Activated CD8-positive, alpha-beta T cell treated with anti-CD3 and anti-CD28 coated beads for 36 hours (primary cell): ENCODE results near the gene RNF150. TPM values are rescaled to one million over a fixed set of nuclear protein-coding genes. Genes with fewer than 3 reads are reported as not detected.

ENCODE experiments used
- ATAC-seq: fragments of 200-7000 bp; cut with Tn5 transposase; one replicate; pipeline ENCODE4 v1.10.0; 2021; ENCODE audit warnings: mild to moderate bottlenecking, moderate library complexity
- CTCF ChIA-PET: fragments of 350-600 bp; sonication (Branson Sonifier 250); formaldehyde crosslinking; loops from one replicate; lab custom pipeline; 2021; ENCODE audit warnings: antibody characterized with exemption; lab: Charles Lee
- POLR2A ChIA-PET: fragments of 350-600 bp; sonication (Branson Sonifier 250); formaldehyde crosslinking; loops from one replicate; lab custom pipeline; 2021; ENCODE audit warnings: antibody characterized with exemption; lab: Charles Lee
- DNase-seq: peaks from one replicate; pipeline ENCODE4 v3.0.0-alpha.2; 2020
- H3K27ac Mint-ChIP-seq: one replicate; pipeline ENCODE4 v1.8.0; 2021; ENCODE audit warnings: mild to moderate bottlenecking, mixed read lengths
- H3K27me3 Mint-ChIP-seq: one replicate; pipeline ENCODE4 v1.8.0; 2021; ENCODE audit warnings: mixed read lengths
- H3K36me3 Mint-ChIP-seq: one replicate; pipeline ENCODE4 v1.8.0; 2021; ENCODE audit warnings: low read depth, mixed read lengths
- H3K4me1 Mint-ChIP-seq: one replicate; pipeline ENCODE4 v1.8.0; 2021; ENCODE audit warnings: low read depth, mixed read lengths
- H3K4me3 Mint-ChIP-seq: one replicate; pipeline ENCODE4 v1.8.0; 2021; ENCODE audit warnings: mild to moderate bottlenecking, moderate library complexity, mixed read lengths
- H3K9me3 Mint-ChIP-seq: one replicate; pipeline ENCODE4 v1.8.0; 2021; ENCODE audit warnings: mixed read lengths
- intact Hi-C: fragments of 100-400 bp; cut with micrococcal nuclease; formaldehyde crosslinking; loops from one replicate; pipeline ENCODE4 v1.10.0; 2022
- total RNA-seq, 2 experiments: library from RNA; stranded (reverse); gene quantifications; one replicate each; pipeline ENCODE4 v1.2.3, GENCODE V29; 2021
- TF ChIP-seq, protein P1 (sequence below): fragments of 200-600 bp; IDR thresholded peaks from one replicate; pipeline ENCODE4 v1.8.0; 2022; ENCODE audit warnings: antibody characterized with exemption, mild to moderate bottlenecking

Gene RNF150
- total RNA-seq, 2 experiments from 2014 or later: 0.09 to 0.43 TPM

DNA sequence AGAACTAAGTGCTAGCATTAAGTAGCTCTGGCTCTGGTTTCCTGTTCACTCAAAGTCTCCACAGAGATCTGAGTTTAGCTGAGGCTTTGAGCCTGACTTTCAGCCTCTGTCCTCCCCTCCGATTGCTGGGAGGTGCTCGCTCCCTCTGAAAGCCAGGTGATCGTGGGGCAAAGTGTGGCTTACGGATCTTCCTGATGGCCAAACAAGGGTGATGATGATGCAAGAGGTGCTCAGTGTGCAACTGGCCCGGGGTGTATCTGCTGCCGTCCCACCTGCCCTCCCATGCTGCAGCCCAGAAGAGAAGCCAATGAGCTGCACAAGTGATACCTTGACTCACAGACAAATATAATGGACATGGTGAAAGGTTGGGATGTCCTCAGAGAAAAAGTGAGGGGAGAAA, 207.9 kb downstream of the RNF150 start:
- Mint-ChIP-seq H3K9me3 (no peaks in the 10 kb centered on the region), H3K4me3 (no peak overlapping the region), H3K27me3 (peaks cover 1% of the 10 kb centered on the region), H3K27ac (no peak overlapping the region), H3K36me3 (no peaks in the 10 kb centered on the region), H3K4me1 (no peaks in the 10 kb centered on the region)
- CTCF ChIA-PET: no interaction called here
- intact Hi-C loops: no loop called here
- ATAC-seq (no peak), DNase-seq (no peak)
- POLR2A ChIA-PET: no interaction called here
- TF ChIP-seq, protein P1, sequence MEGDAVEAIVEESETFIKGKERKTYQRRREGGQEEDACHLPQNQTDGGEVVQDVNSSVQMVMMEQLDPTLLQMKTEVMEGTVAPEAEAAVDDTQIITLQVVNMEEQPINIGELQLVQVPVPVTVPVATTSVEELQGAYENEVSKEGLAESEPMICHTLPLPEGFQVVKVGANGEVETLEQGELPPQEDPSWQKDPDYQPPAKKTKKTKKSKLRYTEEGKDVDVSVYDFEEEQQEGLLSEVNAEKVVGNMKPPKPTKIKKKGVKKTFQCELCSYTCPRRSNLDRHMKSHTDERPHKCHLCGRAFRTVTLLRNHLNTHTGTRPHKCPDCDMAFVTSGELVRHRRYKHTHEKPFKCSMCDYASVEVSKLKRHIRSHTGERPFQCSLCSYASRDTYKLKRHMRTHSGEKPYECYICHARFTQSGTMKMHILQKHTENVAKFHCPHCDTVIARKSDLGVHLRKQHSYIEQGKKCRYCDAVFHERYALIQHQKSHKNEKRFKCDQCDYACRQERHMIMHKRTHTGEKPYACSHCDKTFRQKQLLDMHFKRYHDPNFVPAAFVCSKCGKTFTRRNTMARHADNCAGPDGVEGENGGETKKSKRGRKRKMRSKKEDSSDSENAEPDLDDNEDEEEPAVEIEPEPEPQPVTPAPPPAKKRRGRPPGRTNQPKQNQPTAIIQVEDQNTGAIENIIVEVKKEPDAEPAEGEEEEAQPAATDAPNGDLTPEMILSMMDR: no peak

DNA sequence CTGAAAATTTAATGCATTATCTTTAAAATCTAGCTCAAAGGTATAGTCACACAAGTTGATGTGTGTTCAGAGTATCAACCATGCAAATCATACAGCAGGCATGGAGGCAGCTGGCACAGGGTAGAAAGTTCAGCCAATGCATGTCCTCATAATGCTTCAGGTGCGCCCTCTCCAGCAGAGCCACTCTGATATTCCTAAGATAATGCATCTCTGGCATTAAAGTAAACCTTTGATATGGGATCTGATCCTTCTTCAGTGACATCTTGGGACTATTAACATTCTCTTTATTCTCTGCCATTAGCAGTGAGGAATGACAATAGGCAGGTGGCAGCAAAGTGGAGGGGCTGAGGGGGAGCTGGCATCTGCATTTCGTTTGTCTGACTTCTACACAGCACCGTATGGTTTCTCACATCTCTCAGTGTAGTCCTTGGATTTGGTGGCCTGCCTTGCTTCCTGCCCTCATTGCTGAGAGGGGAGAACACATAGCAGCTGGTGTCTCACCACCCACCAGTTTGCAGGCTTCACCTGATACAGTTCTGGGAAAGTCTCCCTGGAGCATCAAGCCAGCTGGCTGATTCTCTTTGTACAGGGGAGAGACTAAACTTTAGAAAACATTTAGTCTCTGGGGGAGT, 208.4 kb downstream of the RNF150 start:
- ATAC-seq (no peak), DNase-seq (no peak)
- Mint-ChIP-seq H3K27ac (no peak overlapping the region), H3K27me3 (no peaks in the 10 kb centered on the region), H3K9me3 (no peaks in the 10 kb centered on the region), H3K36me3 (no peaks in the 10 kb centered on the region), H3K4me3 (no peak overlapping the region), H3K4me1 (no peaks in the 10 kb centered on the region)
- intact Hi-C loops: no loop called here
- POLR2A ChIA-PET: no interaction called here
- TF ChIP-seq, protein P1: no peak
- CTCF ChIA-PET: no interaction called here

DNA sequence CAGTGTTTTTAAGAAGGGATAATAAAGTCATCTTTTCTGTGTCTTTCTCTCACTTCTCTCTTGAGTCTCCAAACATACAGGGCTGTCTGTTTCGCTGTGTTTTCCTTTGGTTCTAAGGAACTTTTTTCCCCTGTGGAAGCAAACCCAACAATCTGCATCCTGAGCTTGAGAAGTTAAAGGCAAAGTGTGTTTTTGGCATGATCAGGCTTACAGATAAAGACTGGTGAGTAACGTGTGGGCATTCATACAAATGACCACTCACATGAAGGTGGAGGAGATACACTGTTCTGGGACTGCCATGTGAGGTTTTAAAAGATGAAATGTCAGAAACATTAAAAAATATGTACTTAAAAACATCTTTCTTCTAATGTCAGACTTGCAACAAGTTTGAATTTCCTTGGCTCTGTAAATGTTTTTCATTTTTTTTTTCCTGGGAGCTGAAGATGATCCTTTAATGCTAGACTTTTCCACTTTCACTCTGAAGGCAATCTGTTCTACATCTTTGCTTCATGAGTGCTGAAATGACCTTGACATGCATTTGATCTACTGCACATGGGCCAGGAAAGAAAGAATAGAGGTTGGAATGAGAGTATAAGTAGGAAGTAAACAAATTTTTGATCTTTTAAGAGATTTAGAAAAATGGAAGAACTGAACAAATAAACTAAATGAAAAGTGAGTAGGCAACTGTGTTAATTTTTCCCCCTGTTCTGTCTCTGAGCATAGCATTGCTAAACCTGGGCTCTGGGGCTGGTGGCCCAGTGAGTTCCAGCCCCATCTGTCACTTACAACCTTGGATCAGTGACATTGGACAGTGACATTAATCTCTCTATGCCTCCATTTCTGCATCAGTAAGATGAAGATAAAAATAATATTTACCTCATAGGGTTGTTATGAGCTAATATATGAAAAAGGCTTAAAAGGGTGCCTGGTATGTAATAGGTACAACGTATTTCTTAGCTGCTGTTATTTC, 226.0 kb downstream of the RNF150 start:
- no peaks in the 10 kb centered on the region for H3K4me1 Mint-ChIP-seq
- H3K27me3 Mint-ChIP-seq: no peaks in the 10 kb centered on the region
- intact Hi-C loops: no loop called here
- TF ChIP-seq, protein P1: no peak
- no peaks in the 10 kb centered on the region for H3K36me3 Mint-ChIP-seq
- ChIA-PET CTCF (no interaction called here), POLR2A (no interaction called here)
- H3K9me3 Mint-ChIP-seq: no peaks in the 10 kb centered on the region
- no peak overlapping the region for H3K27ac Mint-ChIP-seq
- ATAC-seq: no peak
- H3K4me3 Mint-ChIP-seq: no peak overlapping the region
- DNase-seq: no peak

DNA sequence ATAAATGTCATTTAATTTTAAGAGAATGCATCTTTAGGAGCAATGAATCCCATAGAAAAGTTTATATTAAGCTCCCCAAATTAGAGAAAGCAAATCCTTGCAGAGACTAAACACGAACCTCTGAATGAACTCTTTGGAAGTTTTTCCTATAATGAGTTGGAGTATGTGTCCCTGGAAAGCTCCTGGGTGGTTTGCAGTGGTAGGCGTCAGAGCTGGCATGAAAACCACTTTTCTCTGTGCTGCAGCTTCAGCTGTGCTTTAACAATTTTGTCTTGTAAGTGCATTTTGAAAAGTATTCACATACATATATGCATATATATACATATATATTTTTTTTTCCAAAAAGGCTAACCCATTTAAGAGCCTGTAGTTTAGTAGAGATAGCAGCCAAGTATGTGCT, 228.4 kb downstream of the RNF150 start:
- DNase-seq: no peak
- no peaks in the 10 kb centered on the region for H3K27me3 Mint-ChIP-seq
- ChIA-PET POLR2A (no interaction called here), CTCF (no interaction called here)
- TF ChIP-seq, protein P1: no peak
- no peak overlapping the region for H3K4me3 Mint-ChIP-seq
- H3K27ac Mint-ChIP-seq: no peak overlapping the region
- no peaks in the 10 kb centered on the region for H3K36me3 Mint-ChIP-seq
- ATAC-seq: no peak
- no peaks in the 10 kb centered on the region for H3K4me1 Mint-ChIP-seq
- intact Hi-C loops: no loop called here
- no peaks in the 10 kb centered on the region for H3K9me3 Mint-ChIP-seq
